Mesothelial cell of epicardium (in vitro differentiated cells): ENCODE data around the gene FAM204A. TPM values are rescaled to one million over a fixed set of nuclear protein-coding genes. Genes with fewer than 3 reads are reported as not detected.

Experiments
- DNase-seq, 2 experiments: peaks; one replicate each; pipeline ENCODE4 v3.0.0; 2021; ENCODE audit warnings: low spot score in 2 of 2; ENCODE audit not compliant: unreplicated experiment in 2 of 2
- H3K27ac Mint-ChIP-seq: 2 replicates; pipeline ENCODE4 v1.8.0; 2021; ENCODE audit warnings: mixed read lengths
- H3K27me3 Mint-ChIP-seq: 2 replicates; pipeline ENCODE4 v1.8.0; 2021; ENCODE audit warnings: low read depth, mixed read lengths
- H3K36me3 Mint-ChIP-seq: 2 replicates; pipeline ENCODE4 v1.8.0; 2021; ENCODE audit warnings: mixed read lengths
- H3K4me1 Mint-ChIP-seq: 2 replicates; pipeline ENCODE4 v1.8.0; 2021; ENCODE audit warnings: mixed read lengths
- H3K4me3 Mint-ChIP-seq: 2 replicates; pipeline ENCODE4 v1.8.0; 2021; ENCODE audit warnings: mild to moderate bottlenecking, moderate library complexity, mixed read lengths
- H3K9me3 Mint-ChIP-seq: 2 replicates; pipeline ENCODE4 v1.8.0; 2021; ENCODE audit warnings: mixed read lengths
- total RNA-seq: library from RNA; stranded (reverse); gene quantifications from 3 replicates; pipeline ENCODE4 v1.2.1, GENCODE V29; 2021
- TF ChIP-seq, protein P1 (sequence below): fragments of 200-600 bp; sonication (generic); IDR thresholded peaks from one replicate; pipeline ENCODE4 v1.5.0; 2021; ENCODE audit warnings: antibody characterized with exemption; ENCODE audit not compliant: unreplicated experiment

FAM204A gene
- total RNA-seq, 1 donor from 2014 or later: 54.6 TPM

DNA sequence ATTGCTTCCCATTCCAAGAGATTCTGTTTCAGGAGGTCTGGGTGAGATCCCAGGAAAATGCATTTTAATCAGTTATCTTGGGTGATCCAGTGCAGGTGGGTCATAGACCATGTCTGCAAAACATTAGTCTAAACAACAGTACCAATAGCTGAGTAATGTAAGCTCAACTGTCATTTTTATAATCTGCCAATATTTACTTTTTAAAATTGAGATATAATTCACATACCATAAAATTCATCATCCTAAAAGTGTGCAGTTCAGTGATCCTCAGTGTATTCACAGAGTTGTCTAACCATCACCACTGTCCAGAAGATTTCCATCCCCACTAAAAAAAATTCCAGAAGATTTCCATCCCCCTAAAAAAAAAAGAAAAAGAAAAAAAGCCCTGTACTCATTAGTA lies 51.0 kb downstream of the FAM204A start:
- no peak for DNase-seq
- TF ChIP-seq, protein P1, sequence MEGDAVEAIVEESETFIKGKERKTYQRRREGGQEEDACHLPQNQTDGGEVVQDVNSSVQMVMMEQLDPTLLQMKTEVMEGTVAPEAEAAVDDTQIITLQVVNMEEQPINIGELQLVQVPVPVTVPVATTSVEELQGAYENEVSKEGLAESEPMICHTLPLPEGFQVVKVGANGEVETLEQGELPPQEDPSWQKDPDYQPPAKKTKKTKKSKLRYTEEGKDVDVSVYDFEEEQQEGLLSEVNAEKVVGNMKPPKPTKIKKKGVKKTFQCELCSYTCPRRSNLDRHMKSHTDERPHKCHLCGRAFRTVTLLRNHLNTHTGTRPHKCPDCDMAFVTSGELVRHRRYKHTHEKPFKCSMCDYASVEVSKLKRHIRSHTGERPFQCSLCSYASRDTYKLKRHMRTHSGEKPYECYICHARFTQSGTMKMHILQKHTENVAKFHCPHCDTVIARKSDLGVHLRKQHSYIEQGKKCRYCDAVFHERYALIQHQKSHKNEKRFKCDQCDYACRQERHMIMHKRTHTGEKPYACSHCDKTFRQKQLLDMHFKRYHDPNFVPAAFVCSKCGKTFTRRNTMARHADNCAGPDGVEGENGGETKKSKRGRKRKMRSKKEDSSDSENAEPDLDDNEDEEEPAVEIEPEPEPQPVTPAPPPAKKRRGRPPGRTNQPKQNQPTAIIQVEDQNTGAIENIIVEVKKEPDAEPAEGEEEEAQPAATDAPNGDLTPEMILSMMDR: no peak
- H3K27ac Mint-ChIP-seq: no peak overlapping the region
- H3K4me3 Mint-ChIP-seq: no peak overlapping the region
- peaks cover 7% of the 10 kb centered on the region for H3K9me3 Mint-ChIP-seq
- no peaks in the 10 kb centered on the region for H3K36me3 Mint-ChIP-seq
- H3K27me3 Mint-ChIP-seq: peaks cover 46% of the 10 kb centered on the region
- peaks cover 14% of the 10 kb centered on the region for H3K4me1 Mint-ChIP-seq

DNA sequence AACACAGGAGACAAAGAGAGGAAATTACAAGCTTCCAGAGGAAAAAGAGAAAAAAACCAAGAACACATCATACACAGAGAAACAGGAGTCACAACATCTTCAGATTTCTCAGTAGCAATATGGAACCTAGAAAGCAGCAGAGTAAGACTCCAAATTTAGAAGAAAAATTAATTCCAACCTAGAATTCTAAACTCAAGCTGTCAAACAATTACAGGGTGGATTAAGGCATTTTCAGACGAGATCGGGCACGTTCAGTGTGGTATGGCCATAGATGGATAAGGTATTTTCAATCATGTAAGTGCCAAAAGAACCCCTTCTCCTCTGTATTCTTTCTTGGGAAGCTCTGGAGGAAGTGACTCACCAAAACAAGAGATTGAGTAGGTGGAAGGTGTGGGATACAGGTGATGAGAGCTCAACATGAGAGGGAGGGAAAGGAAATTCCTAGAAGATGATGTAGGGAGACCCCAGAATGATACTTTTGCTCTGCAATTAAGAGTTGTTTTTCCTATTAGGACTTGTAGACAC lies 51.6 kb downstream of the FAM204A start:
- Mint-ChIP-seq H3K4me3 (no peak overlapping the region), H3K27me3 (peaks cover 52% of the 10 kb centered on the region), H3K36me3 (no peaks in the 10 kb centered on the region), H3K27ac (no peak overlapping the region), H3K4me1 (peaks cover 14% of the 10 kb centered on the region), H3K9me3 (peaks cover 7% of the 10 kb centered on the region)
- TF ChIP-seq, protein P1: no peak
- no peak for DNase-seq

DNA sequence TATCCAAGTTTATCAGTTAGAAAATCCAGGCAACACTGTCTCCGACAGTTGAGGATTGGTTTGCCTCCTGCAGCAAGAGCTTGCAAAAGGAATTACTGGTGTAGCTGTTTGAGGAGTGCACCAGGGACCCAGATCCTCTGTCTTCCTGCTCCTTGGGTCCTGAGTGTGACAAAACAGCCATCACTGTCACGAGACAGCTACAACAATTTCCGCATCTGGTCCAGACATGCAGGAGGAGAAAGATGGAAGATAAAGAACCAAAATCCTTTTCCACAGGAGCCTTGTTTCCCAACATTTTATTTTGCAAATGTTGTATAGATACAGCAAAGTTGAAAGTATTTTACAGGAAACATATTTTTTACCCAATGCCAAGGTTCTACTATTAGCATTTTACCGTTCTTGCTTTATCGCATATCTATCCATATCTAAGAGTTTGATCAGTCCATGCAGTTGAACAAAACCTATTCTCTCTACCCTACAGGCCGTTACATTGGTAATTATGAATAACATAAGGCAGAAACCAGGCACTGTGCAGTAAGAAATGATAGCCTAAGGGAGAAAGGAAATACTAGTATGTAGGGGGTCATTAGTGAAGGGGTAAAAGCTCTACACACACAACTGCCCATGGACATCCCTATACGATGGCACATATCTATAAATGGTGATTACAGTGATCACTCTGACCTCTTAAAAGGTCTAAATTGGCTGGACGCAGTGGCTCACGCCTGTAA lies 54.9 kb downstream of the FAM204A start:
- Mint-ChIP-seq H3K4me3 (no peak overlapping the region), H3K27me3 (peaks cover 65% of the 10 kb centered on the region), H3K36me3 (no peaks in the 10 kb centered on the region), H3K4me1 (no peaks in the 10 kb centered on the region), H3K27ac (no peak overlapping the region), H3K9me3 (peaks cover 7% of the 10 kb centered on the region)
- TF ChIP-seq, protein P1: no peak
- DNase-seq: no peak

DNA sequence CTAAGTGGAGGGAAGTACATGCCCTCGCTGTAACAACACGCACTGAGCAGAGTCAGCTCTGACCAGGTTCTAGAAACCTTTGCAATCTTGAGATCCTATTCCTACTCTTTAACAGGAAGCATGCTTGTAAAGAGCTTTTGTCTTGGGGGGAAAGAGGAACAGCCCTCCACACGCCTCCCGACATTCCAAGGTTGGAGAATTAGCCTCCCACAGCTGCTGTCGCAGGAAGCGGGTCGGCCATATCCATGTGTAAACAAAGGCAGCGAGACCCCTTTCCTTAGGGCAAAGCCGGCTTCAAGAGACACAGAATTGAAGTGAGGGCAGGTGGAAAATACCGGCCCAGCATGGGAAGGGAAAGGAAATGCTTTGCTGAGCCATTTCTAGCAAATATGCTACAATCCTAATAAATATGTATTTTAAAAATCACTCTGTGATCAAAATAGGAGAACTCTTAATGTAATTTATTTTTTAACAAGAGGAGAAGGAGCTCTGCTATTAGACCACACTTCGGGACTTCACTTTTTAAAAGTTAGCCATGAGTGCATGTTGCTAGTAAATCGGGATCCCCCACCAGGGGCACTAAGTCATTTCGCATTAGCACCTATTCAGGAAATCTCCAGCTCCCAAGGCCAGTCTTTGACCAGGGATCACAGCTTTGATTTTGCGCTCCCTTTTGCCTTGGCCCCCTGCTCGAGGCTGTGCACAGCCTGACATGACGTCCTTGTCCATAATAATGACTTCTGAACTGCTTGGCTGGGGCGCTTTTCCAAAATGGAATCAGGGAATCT lies 55.9 kb downstream of the FAM204A start:
- Mint-ChIP-seq H3K27ac (no peak overlapping the region), H3K9me3 (peaks cover 7% of the 10 kb centered on the region), H3K36me3 (no peaks in the 10 kb centered on the region), H3K4me3 (no peak overlapping the region), H3K27me3 (peaks cover 62% of the 10 kb centered on the region), H3K4me1 (no peaks in the 10 kb centered on the region)
- DNase-seq: no peak
- TF ChIP-seq, protein P1: no peak

DNA sequence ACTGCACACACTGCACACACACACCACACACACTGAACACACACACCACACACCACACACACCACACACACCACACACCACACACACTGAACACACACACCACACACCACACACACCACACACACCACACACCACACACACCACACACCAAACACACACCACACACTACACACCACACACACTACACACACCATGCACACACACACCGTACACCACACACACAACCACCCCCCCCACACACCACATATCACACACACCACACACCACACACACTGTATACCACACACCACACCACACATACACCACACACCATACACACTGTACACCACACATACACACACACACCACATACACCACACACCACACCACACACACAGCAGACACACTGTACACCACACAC lies 59.5 kb downstream of the FAM204A start:
- DNase-seq: no peak
- H3K4me3 Mint-ChIP-seq: no peak overlapping the region
- no peak overlapping the region for H3K27ac Mint-ChIP-seq
- TF ChIP-seq, protein P1: no peak
- peaks cover 69% of the 10 kb centered on the region for H3K27me3 Mint-ChIP-seq
- H3K36me3 Mint-ChIP-seq: no peaks in the 10 kb centered on the region
- H3K9me3 Mint-ChIP-seq: peaks cover 8% of the 10 kb centered on the region
- H3K4me1 Mint-ChIP-seq: no peaks in the 10 kb centered on the region
